Liver (tissue), 9 donors: ENCODE measurements around the gene XDH. TPM values are rescaled to one million over a fixed set of nuclear protein-coding genes. Genes with fewer than 3 reads are reported as not detected.

Experiments used
- DNase-seq: peaks from one replicate; pipeline ENCODE4 v3.0.0-alpha.2; 2017; ENCODE audit warnings: low spot score
- H3K27ac ChIP-seq, 2 donors: one replicate each; pipeline ENCODE4 v1.7.0; 2013; ENCODE audit warnings: inconsistent platforms in 2 of 2, low read length in 2 of 2, control low read depth in 1 of 2, low read depth in 1 of 2, mild to moderate bottlenecking in 1 of 2
- H3K27me3 ChIP-seq, 4 donors: one replicate each; pipeline versions ENCODE4 v1.6.1 to v1.7.0; 2013; ENCODE audit warnings: low read length in 3 of 4, inconsistent platforms in 1 of 4, mild to moderate bottlenecking in 1 of 4, moderate library complexity in 1 of 4; ENCODE audit not compliant: control insufficient read depth in 4 of 4, insufficient read depth in 4 of 4
- H3K36me3 ChIP-seq, 4 donors: one replicate each; pipeline versions ENCODE4 v1.6.1 to v1.7.0; 2013; ENCODE audit warnings: low read length in 3 of 4, mild to moderate bottlenecking in 3 of 4, low read depth in 1 of 4, moderate library complexity in 1 of 4; ENCODE audit not compliant: control insufficient read depth in 4 of 4, insufficient read depth in 3 of 4
- H3K4me1 ChIP-seq, 4 donors: one replicate each; pipeline versions ENCODE4 v1.6.1 to v1.7.0; 2013; ENCODE audit warnings: low read length in 3 of 4, mild to moderate bottlenecking in 3 of 4, moderate library complexity in 1 of 4; ENCODE audit not compliant: control insufficient read depth in 4 of 4, insufficient read depth in 4 of 4
- H3K4me3 ChIP-seq, 3 donors: one replicate each; pipeline versions ENCODE4 v1.6.1 to v1.7.0; 2013; ENCODE audit warnings: low read length in 3 of 3, control low read depth in 1 of 3, low read depth in 1 of 3, mild to moderate bottlenecking in 1 of 3
- H3K9ac ChIP-seq, 2 donors: one replicate each; pipeline ENCODE4 v1.7.0; 2013; ENCODE audit warnings: low read length in 2 of 2, mild to moderate bottlenecking in 2 of 2, moderate library complexity in 2 of 2, control low read depth in 1 of 2, low read depth in 1 of 2
- H3K9me3 ChIP-seq, 4 donors: one replicate each; pipeline versions ENCODE4 v1.6.1 to v1.7.0; 2013; ENCODE audit warnings: low read length in 3 of 4; ENCODE audit not compliant: control insufficient read depth in 4 of 4
- ATF3 ChIP-seq: IDR thresholded peaks from 2 replicates; pipeline ENCODE4 v1.6.1; 2016; ENCODE audit warnings: antibody characterized with exemption
- CTCF ChIP-seq: fragments of 150-350 bp; IDR thresholded peaks from 2 replicates; pipeline ENCODE4 v1.5.1; 2017; ENCODE audit warnings: improper control_type of control experiment, low read depth, low read length; ENCODE audit not compliant: missing input control
- EGR1 ChIP-seq, 2 donors: IDR thresholded peaks; 2 replicates each; pipeline ENCODE4 v1.6.1; 2016 to 2018; ENCODE audit warnings: antibody characterized with exemption in 2 of 2, low read depth in 2 of 2
- FOXA1 ChIP-seq: IDR thresholded peaks from 2 replicates; pipeline ENCODE4 v1.6.1; 2016; ENCODE audit warnings: antibody characterized with exemption
- FOXA2 ChIP-seq: IDR thresholded peaks from 2 replicates; pipeline ENCODE4 v1.6.1; 2016; ENCODE audit warnings: antibody characterized with exemption
- GABPA ChIP-seq, 2 donors: IDR thresholded peaks in 1 of 2; conservative IDR thresholded peaks in 1 of 2; 2 replicates each; pipeline ENCODE4 v1.6.1; 2016; ENCODE audit warnings: antibody characterized with exemption in 2 of 2, mild to moderate bottlenecking in 1 of 2, moderate library complexity in 1 of 2
- HNF4A ChIP-seq, 2 donors: conservative IDR thresholded peaks; 2 replicates each; pipeline ENCODE4 v1.6.1; 2016; ENCODE audit warnings: antibody characterized with exemption in 2 of 2, mild to moderate bottlenecking in 2 of 2
- HNF4G ChIP-seq: IDR thresholded peaks from 2 replicates; pipeline ENCODE4 v1.6.1; 2016; ENCODE audit warnings: antibody characterized with exemption
- JUND ChIP-seq, 2 donors: IDR thresholded peaks; 2 replicates each; pipeline ENCODE4 v1.6.1; 2016; ENCODE audit warnings: antibody characterized with exemption in 2 of 2
- MAX ChIP-seq: IDR thresholded peaks from 2 replicates; pipeline ENCODE4 v1.6.1; 2016; ENCODE audit warnings: antibody characterized with exemption
- NR2F2 ChIP-seq: IDR thresholded peaks from 2 replicates; pipeline ENCODE4 v1.6.1; 2016; ENCODE audit warnings: antibody characterized with exemption
- RAD21 ChIP-seq, 2 donors: IDR thresholded peaks; 2 replicates each; pipeline ENCODE4 v1.6.1; 2016; ENCODE audit warnings: antibody characterized with exemption in 2 of 2, mild to moderate bottlenecking in 2 of 2
- REST ChIP-seq: IDR thresholded peaks from 2 replicates; pipeline ENCODE4 v1.6.1; 2016; ENCODE audit warnings: antibody characterized with exemption, mild to moderate bottlenecking
- RXRA ChIP-seq, 2 donors: IDR thresholded peaks; 2 replicates each; pipeline ENCODE4 v1.6.1; 2017 to 2018; ENCODE audit warnings: antibody characterized with exemption in 2 of 2, mild to moderate bottlenecking in 1 of 2
- SP1 ChIP-seq: IDR thresholded peaks from 2 replicates; pipeline ENCODE4 v1.6.1; 2018; ENCODE audit warnings: antibody characterized with exemption, mild to moderate bottlenecking
- TAF1 ChIP-seq: conservative IDR thresholded peaks from 2 replicates; pipeline ENCODE4 v1.6.1; 2016; ENCODE audit warnings: antibody characterized with exemption, mild to moderate bottlenecking
- YY1 ChIP-seq: IDR thresholded peaks from 2 replicates; pipeline ENCODE4 v1.6.1; 2016; ENCODE audit warnings: antibody characterized with exemption, mild to moderate bottlenecking
- ZBTB33 ChIP-seq: IDR thresholded peaks from 2 replicates; pipeline ENCODE4 v1.6.1; 2016; ENCODE audit warnings: antibody characterized with exemption
- WGBS: extraction: QIAGEN DNeasy Blood & Tissue Kit; methylation state at CpG from one replicate; pipeline ENCODE4 v1.1.7; 2013; 5-methylcytosine and 5-hydroxymethylcytosine counted together
- polyA plus RNA-seq, 2 donors: library from polyadenylated mRNA; stranded (reverse) in 1 of 2; unstranded in 1 of 2; fragments of 200-250 nt in 1 of 2; fragments of >200 nt in 1 of 2; fragmentation: Nextera tagmentation in 1 of 2; extraction: Ambion mirVana in 1 of 2; gene quantifications; one replicate each; pipeline versions ENCODE4 v1.2.1 to v1.2.3, GENCODE V29; 2013 to 2015
- total RNA-seq, 2 donors: library from RNA; depleted of rRNA; stranded (reverse); fragments of >200 nt; gene quantifications; one replicate each; pipeline ENCODE4 v1.2.3, GENCODE V29; 2014
- donor health status: healthy.
- donor health status: healthy.
- donor health status: healthy.
- donor health status: healthy.
- donor health status: healthy.

Gene XDH
- total and polyA plus RNA-seq, 4 donors, result 6.8 to 76.6 (median 12.0) TPM

- Histone ChIP-seq H3K9ac (no peak overlapping the region), H3K4me1 (no peaks in the 10 kb centered on the region), H3K9me3 (no peaks in the 10 kb centered on the region), H3K27me3 (no peaks in the 10 kb centered on the region), H3K4me3 (no peak overlapping the region), H3K36me3 (no peaks in the 10 kb centered on the region), H3K27ac (no peak overlapping the region)
- no peak for DNase-seq
- WGBS, result 62% methylated on average over 4 of the region's 4 CpGs
- TF ChIP-seq GABPA (IDR thresholded peaks at IDR 0.05 in 1 of 2, conservative IDR thresholded peaks at IDR 0.05 in 1 of 2) (no peak), RAD21 (IDR thresholded peaks at IDR 0.05) (no peak), FOXA1 (no peak), FOXA2 (no peak), TAF1 (no peak), REST (no peak), CTCF (no peak), ZBTB33 (no peak), EGR1 (IDR thresholded peaks at IDR 0.05; ENCODE audit: low read depth in 2 of 2) (no peak), RXRA (IDR thresholded peaks at IDR 0.05) (no peak), HNF4A (conservative IDR thresholded peaks at IDR 0.05) (no peak), JUND (IDR thresholded peaks at IDR 0.05) (no peak), YY1 (no peak), ATF3 (no peak), NR2F2 (no peak), MAX (no peak), SP1 (no peak), HNF4G (no peak)
Measured at GRCh38 chr2:31286230-31286629, 128.3 kb downstream of the XDH start.

Other genes with a start within 250 kb of the XDH start
- gene CAPN14, start 197.2 kb downstream of the XDH start, total RNA-seq, result under 1 TPM; 0.05 to 0.08 TPM
- not detected for gene CAPN14, start 197.2 kb downstream of the XDH start, polyA plus RNA-seq
- 10 to 100 TPM; 19.1 to 20.2 TPM for gene EHD3, start 180.6 kb downstream of the XDH start, total RNA-seq
- 1 to 10 TPM; 7.2 to 7.4 TPM for gene EHD3, start 180.6 kb downstream of the XDH start, polyA plus RNA-seq
- gene SRD5A2, start 166.2 kb upstream of the XDH start, total RNA-seq, result 10 to 100 TPM in 1 of 2 donors, not detected in 1; 23.3 TPM
- 1 to 10 TPM; 2.3 to 2.9 TPM for gene SRD5A2, start 166.2 kb upstream of the XDH start, polyA plus RNA-seq